ENCODE data around the gene TAX1BP1.

TAX1BP1 gene

GRCh38 chr7:27876756-27877155 is 136.8 kb downstream of the TAX1BP1 start:
- Histone ChIP-seq H3K36me3 (no peaks in the 10 kb centered on the region), H3K4me3 (no peak overlapping the region), H3K27ac (no peak overlapping the region), H3K27me3 (no peaks in the 10 kb centered on the region), H3K9me3 (no peaks in the 10 kb centered on the region), H3K4me1 (peaks cover 0 to 58% (median 37%) of the 10 kb centered on the region in 4 donors)
- DNase-seq = no peak
- intact Hi-C loops (cut with DNase I; ENCODE audit: low total_unique reads) = no loop called here
- TF ChIP-seq CTCF (IDR thresholded peaks at IDR 0.05) = no peak
